ENCODE measurements around the gene TRAF3.
"Not testable (repeated sequence)": the region's sequence is repeated elsewhere in the genome, so short reads cannot be mapped to it uniquely, and the experiment has no call there.

Gene TRAF3

GRCh38 chr14:102828151-102828550 lies 50.9 kb downstream of the TRAF3 start:
- DNase-seq (ENCODE audit: low spot score): no peak

- no peak for DNase-seq (ENCODE audit: low spot score)
Observed at GRCh38 chr14:102829016-102829548, 51.8 kb downstream of the TRAF3 start.

GRCh38 chr14:102830474-102831045 lies 53.3 kb downstream of the TRAF3 start:
- DNase-seq (ENCODE audit: low spot score): no peak

GRCh38 chr14:102831163-102831804 lies 54.0 kb downstream of the TRAF3 start:
- DNase-seq (ENCODE audit: low spot score): no peak

- DNase-seq (ENCODE audit: low spot score): no peak
Observed at GRCh38 chr14:102833341-102833740, 56.1 kb downstream of the TRAF3 start.

- no peak for DNase-seq (ENCODE audit: low spot score)
Observed at GRCh38 chr14:102833991-102834390, 56.7 kb downstream of the TRAF3 start.

- DNase-seq (ENCODE audit: low spot score): no peak
Observed at GRCh38 chr14:102835959-102836358, 58.7 kb downstream of the TRAF3 start.

GRCh38 chr14:102837120-102837519 lies 59.9 kb downstream of the TRAF3 start:
- DNase-seq (ENCODE audit: low spot score): not testable (repeated sequence)

- no peak for DNase-seq (ENCODE audit: low spot score)
Observed at GRCh38 chr14:102838501-102838900, 61.3 kb downstream of the TRAF3 start.

- DNase-seq (ENCODE audit: low spot score): no peak
Observed at GRCh38 chr14:102840115-102840514, 62.9 kb downstream of the TRAF3 start.

GRCh38 chr14:102840771-102841528 lies 63.7 kb downstream of the TRAF3 start:
- DNase-seq (ENCODE audit: low spot score): no peak

- peak; percentile 91 for DNase-seq (ENCODE audit: low spot score)
Observed at GRCh38 chr14:102848830-102849525, 71.7 kb downstream of the TRAF3 start.

- DNase-seq (ENCODE audit: low spot score): peak; percentile 95
Observed at GRCh38 chr14:102849526-102850379, 72.5 kb downstream of the TRAF3 start.

- DNase-seq (ENCODE audit: low spot score): no peak
Observed at GRCh38 chr14:102853648-102854047, 76.4 kb downstream of the TRAF3 start.

- DNase-seq (ENCODE audit: low spot score): no peak
Observed at GRCh38 chr14:102854091-102854703, 76.9 kb downstream of the TRAF3 start.

GRCh38 chr14:102856179-102856578 lies 78.9 kb downstream of the TRAF3 start:
- DNase-seq (ENCODE audit: low spot score): no peak

GRCh38 chr14:102857444-102857843 lies 80.2 kb downstream of the TRAF3 start:
- no peak for DNase-seq (ENCODE audit: low spot score)

GRCh38 chr14:102859911-102860310 lies 82.7 kb downstream of the TRAF3 start:
- no peak for DNase-seq (ENCODE audit: low spot score)

GRCh38 chr14:102862154-102862773 lies 85.0 kb downstream of the TRAF3 start:
- DNase-seq (ENCODE audit: low spot score): no peak

- no peak for DNase-seq (ENCODE audit: low spot score)
Observed at GRCh38 chr14:102863381-102863780, 86.1 kb downstream of the TRAF3 start.
